A204.1 (cell line): ENCODE results near the gene SLC36A2.
"Not testable (repeated sequence)": the region's sequence is repeated elsewhere in the genome, so short reads cannot be mapped to it uniquely, and the experiment has no call there.

Experiments
- FAIRE-seq: peaks from 2 replicates; lab custom pipeline; 2012; peaks lifted over from hg19 to GRCh38; lab: Jason Lieb, UNC

Gene SLC36A2

GRCh38 chr5:151347369-151347768, at the start of gene SLC36A2:
Gene SLC36A2, minus strand, starts transcription at chr5:151347559. Its CDS starts 99 bp downstream, at chr5:151347460.
- no peak for FAIRE-seq

- no peak for FAIRE-seq
Observed at GRCh38 chr5:151388960-151389359, 41.6 kb upstream of the SLC36A2 start.

GRCh38 chr5:151384106-151384505, 36.7 kb upstream of the SLC36A2 start:
- FAIRE-seq = no peak

- no peak for FAIRE-seq
Observed at GRCh38 chr5:151383011-151383410, 35.7 kb upstream of the SLC36A2 start.

GRCh38 chr5:151382576-151382975, 35.2 kb upstream of the SLC36A2 start:
- no peak for FAIRE-seq

- FAIRE-seq = no peak
Observed at GRCh38 chr5:151381899-151382298, 34.5 kb upstream of the SLC36A2 start.

GRCh38 chr5:151378616-151379015, 31.3 kb upstream of the SLC36A2 start:
- no peak for FAIRE-seq

- no peak for FAIRE-seq
Observed at GRCh38 chr5:151374539-151374938, 27.2 kb upstream of the SLC36A2 start.

- not testable (repeated sequence) for FAIRE-seq
Observed at GRCh38 chr5:151367038-151367437, 19.7 kb upstream of the SLC36A2 start.

- no peak for FAIRE-seq
Observed at GRCh38 chr5:151363673-151364072, 16.3 kb upstream of the SLC36A2 start.

GRCh38 chr5:151362970-151363369, 15.6 kb upstream of the SLC36A2 start:
- FAIRE-seq = no peak

- FAIRE-seq = no peak
Observed at GRCh38 chr5:151359391-151359790, 12.0 kb upstream of the SLC36A2 start.

- no peak for FAIRE-seq
Observed at GRCh38 chr5:151357792-151358191, 10.4 kb upstream of the SLC36A2 start.

GRCh38 chr5:151357097-151357496, 9.7 kb upstream of the SLC36A2 start:
- FAIRE-seq = no peak

GRCh38 chr5:151351671-151352070, 4.3 kb upstream of the SLC36A2 start:
- no peak for FAIRE-seq

GRCh38 chr5:151348789-151349188, 1.4 kb upstream of the SLC36A2 start:
- no peak for FAIRE-seq

GRCh38 chr5:151345808-151346478, 1.4 kb downstream of the SLC36A2 start:
- no peak for FAIRE-seq

GRCh38 chr5:151345187-151345807, 2.1 kb downstream of the SLC36A2 start:
- FAIRE-seq = no peak

- no peak for FAIRE-seq
Observed at GRCh38 chr5:151344088-151344487, 3.3 kb downstream of the SLC36A2 start.

- FAIRE-seq = no peak
Observed at GRCh38 chr5:151340004-151340403, 7.4 kb downstream of the SLC36A2 start.

- FAIRE-seq = no peak
Observed at GRCh38 chr5:151338734-151339133, 8.6 kb downstream of the SLC36A2 start.

- FAIRE-seq = no peak
Observed at GRCh38 chr5:151332857-151333256, 14.5 kb downstream of the SLC36A2 start.

GRCh38 chr5:151328734-151329133, 18.6 kb downstream of the SLC36A2 start:
- FAIRE-seq = no peak

GRCh38 chr5:151327585-151327984, 19.8 kb downstream of the SLC36A2 start:
- no peak for FAIRE-seq
